K562 (cell line): ENCODE measurements around the gene EIF4E. TPM values are rescaled to one million over a fixed set of nuclear protein-coding genes. Genes with fewer than 3 reads are reported as not detected.

Experiments used
- BMI1 ChIP-seq: fragments of 150-350 bp; IDR thresholded peaks from 2 replicates; pipeline ENCODE4 v1.6.1; 2014; ENCODE audit warnings: low read length
- C11orf30 ChIP-seq: fragments of 450-650 bp; IDR thresholded peaks from 2 replicates; pipeline ENCODE4 v1.6.1; 2016; ENCODE audit warnings: low read depth, mild to moderate bottlenecking
- CBFA2T3 ChIP-seq: fragments of 450-650 bp; IDR thresholded peaks from 2 replicates; pipeline ENCODE4 v1.6.1; 2017
- EP400 ChIP-seq: fragments of 450-650 bp; IDR thresholded peaks from 2 replicates; pipeline ENCODE4 v1.6.1; 2017; ENCODE audit warnings: antibody characterized with exemption, mild to moderate bottlenecking, moderate library complexity
- GABPB2 ChIP-seq: fragments of 250-450 bp; sonication (Bioruptor Pico); conservative IDR thresholded peaks from 2 replicates; pipeline ENCODE4 v1.5.1; 2021; ENCODE audit warnings: mild to moderate bottlenecking
- JUND ChIP-seq, 2 experiments: IDR thresholded peaks; 2 replicates in 1 of 2; 3 replicates in 1 of 2; pipeline ENCODE4 v1.6.1; 2011; ENCODE audit warnings: borderline replicate concordance in 2 of 2, low read depth in 2 of 2, low read length in 2 of 2, improper control_type of control experiment in 1 of 2, missing biosample characterization in 1 of 2, missing genetic modification characterization in 1 of 2, missing genetic modification reagents in 1 of 2
- L3MBTL2 ChIP-seq: fragments of 450-650 bp; IDR thresholded peaks from 2 replicates; pipeline ENCODE4 v1.6.1; 2016; ENCODE audit warnings: mild to moderate bottlenecking, moderate library complexity
- MAFK ChIP-seq: IDR thresholded peaks from 2 replicates; pipeline ENCODE4 v1.6.1; 2011; ENCODE audit warnings: low read length, improper control_type of control experiment
- MEF2A ChIP-seq: IDR thresholded peaks from 2 replicates; pipeline ENCODE4 v1.6.1; 2011; ENCODE audit warnings: low read depth, mild to moderate bottlenecking, low read length, moderate library complexity; ENCODE audit not compliant: control insufficient read depth
- MYC ChIP-seq, 2 experiments: fragments of 250-450 bp in 1 of 2; sonication (Bioruptor Pico) in 1 of 2; IDR thresholded peaks; 2 replicates each; pipeline versions ENCODE4 v1.5.1 to v1.6.1; 2012 to 2021; ENCODE audit warnings: low read depth in 2 of 2, borderline replicate concordance in 1 of 2, improper control_type of control experiment in 1 of 2, low read length in 1 of 2, mild to moderate bottlenecking in 1 of 2, moderate library complexity in 1 of 2
- PHB ChIP-seq: fragments of 250-450 bp; sonication (Bioruptor Pico); IDR thresholded peaks from 2 replicates; pipeline ENCODE4 v1.5.0; 2021
- RBM14 ChIP-seq: fragments of 200-400 bp; formaldehyde crosslinking; IDR thresholded peaks from 2 replicates; pipeline ENCODE4 v1.6.1; 2018; ENCODE audit warnings: low read depth, mild to moderate bottlenecking, low read length, moderate library complexity, borderline replicate concordance; ENCODE audit not compliant: insufficient read depth
- SOX6 ChIP-seq: fragments of 450-650 bp; IDR thresholded peaks from 2 replicates; pipeline ENCODE4 v1.6.1; 2014; ENCODE audit warnings: mild to moderate bottlenecking
- SRSF1 ChIP-seq: fragments of 200-400 bp; formaldehyde crosslinking; IDR thresholded peaks from 2 replicates; pipeline ENCODE4 v1.6.1; 2017; ENCODE audit warnings: mild to moderate bottlenecking, low read depth, low read length, moderate library complexity
- SUPT5H ChIP-seq: fragments of 450-650 bp; IDR thresholded peaks from 2 replicates; pipeline ENCODE4 v1.6.1; 2016
- TEAD1 ChIP-seq, 2 experiments: fragments of 450-650 bp in 1 of 2; sonication (generic) in 1 of 2; formaldehyde crosslinking; IDR thresholded peaks; 2 replicates each; pipeline versions ENCODE4 v1.4.0 to v1.8.0; 2020 to 2022; ENCODE audit warnings: mild to moderate bottlenecking in 2 of 2, missing genetic modification reagents in 1 of 2
- ZNF316 ChIP-seq: fragments of 450-650 bp; IDR thresholded peaks from 2 replicates; pipeline ENCODE4 v1.6.1; 2016
- ZNF79 ChIP-seq: fragments of 250-450 bp; sonication (Bioruptor Pico); IDR thresholded peaks from 2 replicates; pipeline ENCODE4 v1.4.0; 2020; ENCODE audit warnings: low read depth, mild to moderate bottlenecking, moderate library complexity
- polyA plus RNA-seq, 8 experiments: library from polyadenylated mRNA; depleted of rRNA in 4 of 8; stranded (reverse) in 5 of 8; unstranded in 3 of 8; fragments of >200 nt; fragmentation: Nextera tagmentation in 2 of 8; fragmentation: Illumina TruSeq in 1 of 8; extraction: Ambion mirVana in 2 of 8; extraction: Trizol in 1 of 8; gene quantifications; 2 replicates each; pipeline versions ENCODE4 v1.2.1 to v1.2.3, GENCODE V29; 2011 to 2014; ENCODE audit warnings: inconsistent platforms in 1 of 8, missing spikeins in 1 of 8
- total RNA-seq, 7 experiments: library from RNA; depleted of rRNA in 6 of 7; stranded (reverse); fragments of >200 nt in 6 of 7; fragmentation: Illumina TruSeq in 2 of 7; extraction: Trizol in 2 of 7; gene quantifications; 2 replicates each; pipeline versions ENCODE4 v1.2.1 to v1.2.3, GENCODE V29; 2011 to 2021; ENCODE audit warnings: low replicate concordance in 1 of 7
- TF ChIP-seq, protein P1 (sequence below): fragments of 450-650 bp; IDR thresholded peaks from 2 replicates; pipeline ENCODE4 v1.6.1; 2016
- TF ChIP-seq, protein P2 (sequence below), 2 experiments: fragments of 450-650 bp in 1 of 2; IDR thresholded peaks; 2 replicates each; pipeline ENCODE4 v1.6.1; 2011 to 2017; ENCODE audit warnings: low read depth in 2 of 2, antibody characterized with exemption in 1 of 2, borderline replicate concordance in 1 of 2, low read length in 1 of 2, mild to moderate bottlenecking in 1 of 2, mixed read lengths in 1 of 2; ENCODE audit not compliant: control insufficient read depth in 1 of 2
- TF ChIP-seq, protein P3 (sequence below): fragments of 450-650 bp; IDR thresholded peaks from 2 replicates; pipeline ENCODE4 v1.6.1; 2017; ENCODE audit warnings: antibody characterized with exemption, mild to moderate bottlenecking

Gene EIF4E
- total and polyA plus RNA-seq, 9 of the 15 experiments (the other 6 are each of a cell fraction or from before 2014, with no cell fraction given): 164 to 489 (median 179) TPM

DNA sequence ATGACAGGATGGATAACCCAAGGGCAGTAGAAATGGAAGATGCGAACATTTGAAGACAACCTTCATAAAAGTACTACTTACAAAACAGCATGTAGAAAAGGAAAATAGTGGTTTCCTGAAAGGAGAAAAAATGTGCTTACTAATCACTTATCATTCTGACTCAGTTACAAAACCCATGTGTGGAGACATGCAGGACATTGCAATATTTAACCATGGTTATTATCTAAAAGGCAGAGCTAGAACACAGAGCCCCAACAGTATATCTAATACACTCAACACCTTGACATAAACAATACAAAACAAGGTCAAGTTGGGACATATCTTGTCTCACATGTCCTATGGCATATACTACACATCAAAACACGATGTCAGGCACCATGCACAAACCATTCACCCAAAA is 55.9 kb downstream of the EIF4E start (continued):
- TF ChIP-seq ZNF79: no peak
- TF ChIP-seq, protein P1, sequence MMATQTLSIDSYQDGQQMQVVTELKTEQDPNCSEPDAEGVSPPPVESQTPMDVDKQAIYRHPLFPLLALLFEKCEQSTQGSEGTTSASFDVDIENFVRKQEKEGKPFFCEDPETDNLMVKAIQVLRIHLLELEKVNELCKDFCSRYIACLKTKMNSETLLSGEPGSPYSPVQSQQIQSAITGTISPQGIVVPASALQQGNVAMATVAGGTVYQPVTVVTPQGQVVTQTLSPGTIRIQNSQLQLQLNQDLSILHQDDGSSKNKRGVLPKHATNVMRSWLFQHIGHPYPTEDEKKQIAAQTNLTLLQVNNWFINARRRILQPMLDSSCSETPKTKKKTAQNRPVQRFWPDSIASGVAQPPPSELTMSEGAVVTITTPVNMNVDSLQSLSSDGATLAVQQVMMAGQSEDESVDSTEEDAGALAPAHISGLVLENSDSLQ: 0 out of 2 replicates have a peak, but pooled peaks have one; percentile 6
- TF ChIP-seq C11orf30: peak; percentile 98
- no peak for TF ChIP-seq RBM14
- TF ChIP-seq ZNF316: peak; percentile 99
- TF ChIP-seq, protein P2, sequence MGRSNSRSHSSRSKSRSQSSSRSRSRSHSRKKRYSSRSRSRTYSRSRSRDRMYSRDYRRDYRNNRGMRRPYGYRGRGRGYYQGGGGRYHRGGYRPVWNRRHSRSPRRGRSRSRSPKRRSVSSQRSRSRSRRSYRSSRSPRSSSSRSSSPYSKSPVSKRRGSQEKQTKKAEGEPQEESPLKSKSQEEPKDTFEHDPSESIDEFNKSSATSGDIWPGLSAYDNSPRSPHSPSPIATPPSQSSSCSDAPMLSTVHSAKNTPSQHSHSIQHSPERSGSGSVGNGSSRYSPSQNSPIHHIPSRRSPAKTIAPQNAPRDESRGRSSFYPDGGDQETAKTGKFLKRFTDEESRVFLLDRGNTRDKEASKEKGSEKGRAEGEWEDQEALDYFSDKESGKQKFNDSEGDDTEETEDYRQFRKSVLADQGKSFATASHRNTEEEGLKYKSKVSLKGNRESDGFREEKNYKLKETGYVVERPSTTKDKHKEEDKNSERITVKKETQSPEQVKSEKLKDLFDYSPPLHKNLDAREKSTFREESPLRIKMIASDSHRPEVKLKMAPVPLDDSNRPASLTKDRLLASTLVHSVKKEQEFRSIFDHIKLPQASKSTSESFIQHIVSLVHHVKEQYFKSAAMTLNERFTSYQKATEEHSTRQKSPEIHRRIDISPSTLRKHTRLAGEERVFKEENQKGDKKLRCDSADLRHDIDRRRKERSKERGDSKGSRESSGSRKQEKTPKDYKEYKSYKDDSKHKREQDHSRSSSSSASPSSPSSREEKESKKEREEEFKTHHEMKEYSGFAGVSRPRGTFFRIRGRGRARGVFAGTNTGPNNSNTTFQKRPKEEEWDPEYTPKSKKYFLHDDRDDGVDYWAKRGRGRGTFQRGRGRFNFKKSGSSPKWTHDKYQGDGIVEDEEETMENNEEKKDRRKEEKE (IDR thresholded peaks at IDR 0.05; ENCODE audit: borderline replicate concordance in 1 of 2, control insufficient read depth in 1 of 2, low read depth in 2 of 2, low read length in 1 of 2): no peak
- no peak for TF ChIP-seq MEF2A
- TF ChIP-seq GABPB2 (CRISPR knock-in tag): no peak
- peak; percentile 54; the same call in 1 of the 2 replicates for TF ChIP-seq SOX6
- TF ChIP-seq PHB: no peak
- no peak for TF ChIP-seq SRSF1
- TF ChIP-seq EP400: 0 out of 2 replicates have a peak, but pooled peaks have one; percentile 15
- TF ChIP-seq SUPT5H: no peak
- peak; percentile 41; the same call in 1 of the 2 replicates for TF ChIP-seq L3MBTL2
- TF ChIP-seq MYC (IDR thresholded peaks at IDR 0.05; ENCODE audit: low read depth, low read length): no peak
- TF ChIP-seq MYC (CRISPR knock-in tag; IDR thresholded peaks at IDR 0.05; ENCODE audit: borderline replicate concordance, low read depth): no peak
- TF ChIP-seq, protein P3, sequence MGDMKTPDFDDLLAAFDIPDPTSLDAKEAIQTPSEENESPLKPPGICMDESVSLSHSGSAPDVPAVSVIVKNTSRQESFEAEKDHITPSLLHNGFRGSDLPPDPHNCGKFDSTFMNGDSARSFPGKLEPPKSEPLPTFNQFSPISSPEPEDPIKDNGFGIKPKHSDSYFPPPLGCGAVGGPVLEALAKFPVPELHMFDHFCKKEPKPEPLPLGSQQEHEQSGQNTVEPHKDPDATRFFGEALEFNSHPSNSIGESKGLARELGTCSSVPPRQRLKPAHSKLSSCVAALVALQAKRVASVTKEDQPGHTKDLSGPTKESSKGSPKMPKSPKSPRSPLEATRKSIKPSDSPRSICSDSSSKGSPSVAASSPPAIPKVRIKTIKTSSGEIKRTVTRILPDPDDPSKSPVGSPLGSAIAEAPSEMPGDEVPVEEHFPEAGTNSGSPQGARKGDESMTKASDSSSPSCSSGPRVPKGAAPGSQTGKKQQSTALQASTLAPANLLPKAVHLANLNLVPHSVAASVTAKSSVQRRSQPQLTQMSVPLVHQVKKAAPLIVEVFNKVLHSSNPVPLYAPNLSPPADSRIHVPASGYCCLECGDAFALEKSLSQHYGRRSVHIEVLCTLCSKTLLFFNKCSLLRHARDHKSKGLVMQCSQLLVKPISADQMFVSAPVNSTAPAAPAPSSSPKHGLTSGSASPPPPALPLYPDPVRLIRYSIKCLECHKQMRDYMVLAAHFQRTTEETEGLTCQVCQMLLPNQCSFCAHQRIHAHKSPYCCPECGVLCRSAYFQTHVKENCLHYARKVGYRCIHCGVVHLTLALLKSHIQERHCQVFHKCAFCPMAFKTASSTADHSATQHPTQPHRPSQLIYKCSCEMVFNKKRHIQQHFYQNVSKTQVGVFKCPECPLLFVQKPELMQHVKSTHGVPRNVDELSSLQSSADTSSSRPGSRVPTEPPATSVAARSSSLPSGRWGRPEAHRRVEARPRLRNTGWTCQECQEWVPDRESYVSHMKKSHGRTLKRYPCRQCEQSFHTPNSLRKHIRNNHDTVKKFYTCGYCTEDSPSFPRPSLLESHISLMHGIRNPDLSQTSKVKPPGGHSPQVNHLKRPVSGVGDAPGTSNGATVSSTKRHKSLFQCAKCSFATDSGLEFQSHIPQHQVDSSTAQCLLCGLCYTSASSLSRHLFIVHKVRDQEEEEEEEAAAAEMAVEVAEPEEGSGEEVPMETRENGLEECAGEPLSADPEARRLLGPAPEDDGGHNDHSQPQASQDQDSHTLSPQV: peak; percentile 67
- TF ChIP-seq JUND (IDR thresholded peaks at IDR 0.05; ENCODE audit: borderline replicate concordance, low read depth, low read length): peak; percentile 29; the same call in 1 of the 2 replicates
- peak; percentile 28; the same call in 1 of the 3 replicates for TF ChIP-seq JUND (tag; IDR thresholded peaks at IDR 0.05; ENCODE audit: borderline replicate concordance, low read depth, low read length)
- TF ChIP-seq CBFA2T3: peak; percentile 63
- TF ChIP-seq TEAD1 (CRISPR knock-in tag; IDR thresholded peaks at IDR 0.05): no peak
- no peak for TF ChIP-seq BMI1
- TF ChIP-seq MAFK: peak; percentile 90
